ENCODE data around the gene KIF5C. TPM values are rescaled to one million over a fixed set of nuclear protein-coding genes. Genes with fewer than 3 reads are reported as not detected.

Gene KIF5C
- total RNA-seq, 4 donors from 2014 or later = 0.77 to 11.0 (median 1.9) TPM

- intact Hi-C loops (cut with DNase I; ENCODE audit: low total_unique reads) = no loop called here
- Histone ChIP-seq H3K9me3 (no peaks in the 10 kb centered on the region), H3K4me1 (peaks cover 0 to 9% of the 10 kb centered on the region in 2 donors), H3K36me3 (no peaks in the 10 kb centered on the region), H3K27me3 (peaks cover 0 to 16% of the 10 kb centered on the region in 2 donors), H3K4me3 (no peak overlapping the region), H3K27ac (no peak overlapping the region)
- TF ChIP-seq CTCF (IDR thresholded peaks at IDR 0.05) (no peak), POLR2A (IDR thresholded peaks at IDR 0.05) (no peak)
- no peak for DNase-seq
These were observed 1.8 kb downstream of the KIF5C start for GRCh38 chr2:148876595-148877402.

GRCh38 chr2:148877403-148877740, 2.3 kb downstream of the KIF5C start:
- H3K9me3 ChIP-seq = no peaks in the 10 kb centered on the region
- H3K36me3 ChIP-seq = no peaks in the 10 kb centered on the region
- no peak for DNase-seq
- H3K27me3 ChIP-seq = peaks cover 0 to 16% of the 10 kb centered on the region in 2 donors
- H3K27ac ChIP-seq = no peak overlapping the region
- no peak overlapping the region for H3K4me3 ChIP-seq
- peaks cover 0 to 9% of the 10 kb centered on the region in 2 donors for H3K4me1 ChIP-seq
- TF ChIP-seq CTCF (IDR thresholded peaks at IDR 0.05) (no peak), POLR2A (IDR thresholded peaks at IDR 0.05) (no peak)
- intact Hi-C loops (cut with DNase I; ENCODE audit: low total_unique reads) = no loop called here

- Histone ChIP-seq H3K36me3 (no peaks in the 10 kb centered on the region), H3K4me3 (no peak overlapping the region), H3K9me3 (no peaks in the 10 kb centered on the region), H3K27me3 (peaks cover 0 to 8% of the 10 kb centered on the region in 2 donors), H3K27ac (no peak overlapping the region), H3K4me1 (peaks cover 0 to 3% of the 10 kb centered on the region in 2 donors)
- no peak for DNase-seq
- TF ChIP-seq CTCF (IDR thresholded peaks at IDR 0.05) = no peak
- no peak for TF ChIP-seq POLR2A (IDR thresholded peaks at IDR 0.05)
- intact Hi-C loops (cut with DNase I; ENCODE audit: low total_unique reads) = no loop called here
These were observed 5.6 kb downstream of the KIF5C start for GRCh38 chr2:148880636-148881035.

- TF ChIP-seq POLR2A (IDR thresholded peaks at IDR 0.05) = no peak
- no peak for TF ChIP-seq CTCF (IDR thresholded peaks at IDR 0.05)
- H3K9me3 ChIP-seq = no peaks in the 10 kb centered on the region
- H3K4me1 ChIP-seq = no peaks in the 10 kb centered on the region
- no peak overlapping the region for H3K27ac ChIP-seq
- H3K4me3 ChIP-seq = no peak overlapping the region
- no peaks in the 10 kb centered on the region for H3K27me3 ChIP-seq
- no peaks in the 10 kb centered on the region for H3K36me3 ChIP-seq
- intact Hi-C loops (cut with DNase I; ENCODE audit: low total_unique reads) = no loop called here
- no peak for DNase-seq
These were observed 7.0 kb downstream of the KIF5C start for GRCh38 chr2:148882051-148882450.

GRCh38 chr2:148885209-148885608, 10.2 kb downstream of the KIF5C start:
- Histone ChIP-seq H3K36me3 (no peaks in the 10 kb centered on the region), H3K27me3 (peaks cover 0 to 11% of the 10 kb centered on the region in 2 donors), H3K27ac (no peak overlapping the region), H3K4me3 (no peak overlapping the region), H3K9me3 (no peaks in the 10 kb centered on the region), H3K4me1 (no peaks in the 10 kb centered on the region)
- intact Hi-C loops (cut with DNase I; ENCODE audit: low total_unique reads) = no loop called here
- no peak for DNase-seq
- TF ChIP-seq CTCF (IDR thresholded peaks at IDR 0.05) = no peak
- TF ChIP-seq POLR2A (IDR thresholded peaks at IDR 0.05) = no peak
